Gastroesophageal sphincter (tissue), 4 donors: ENCODE results near the gene PRSS3. TPM values are rescaled to one million over a fixed set of nuclear protein-coding genes. Genes with fewer than 3 reads are reported as not detected.
A peak's percentile ranks its signal among the peaks of the same experiment; 100 is the strongest.
"Not testable (repeated sequence)": the region's sequence is repeated elsewhere in the genome, so short reads cannot be mapped to it uniquely, and the experiment has no call there.

Experiments
- ATAC-seq: fragments of 150-250 bp; one replicate; pipeline ENCODE4 v1.9.1; 2016; ENCODE audit warnings: mild to moderate bottlenecking, moderate library complexity
- H3K27ac ChIP-seq, 4 donors: fragments of 200-600 bp; sonication (generic) in 3 of 4; 1 replicate in 3 of 4; 2 replicates in 1 of 4; pipeline ENCODE4 v1.5.1; 2016 to 2019
- H3K27me3 ChIP-seq: fragments of 200-600 bp; sonication (generic); one replicate; pipeline ENCODE4 v1.5.1; 2019
- H3K36me3 ChIP-seq, 2 donors: fragments of 200-600 bp; sonication (generic); one replicate each; pipeline ENCODE4 v1.5.1; 2019; ENCODE audit warnings: control low read depth in 1 of 2
- H3K4me1 ChIP-seq, 3 donors: fragments of 200-600 bp; sonication (generic); 1 replicate in 2 of 3; 2 replicates in 1 of 3; pipeline ENCODE4 v1.5.1; 2016 to 2019; ENCODE audit warnings: control low read depth in 2 of 3
- H3K4me3 ChIP-seq, 2 donors: fragments of 200-600 bp; sonication (generic); one replicate each; pipeline ENCODE4 v1.5.1; 2019; ENCODE audit warnings: mild to moderate bottlenecking in 1 of 2, moderate library complexity in 1 of 2
- H3K9me3 ChIP-seq, 3 donors: fragments of 200-600 bp; sonication (generic); one replicate each; pipeline ENCODE4 v1.5.1; 2017 to 2019; ENCODE audit warnings: control low read depth in 2 of 3
- CTCF ChIP-seq, 4 experiments: fragments of 200-600 bp in 2 of 4; fragments of 450-650 bp in 2 of 4; sonication (generic) in 1 of 4; IDR thresholded peaks; one replicate each; pipeline ENCODE4 v1.5.1; 2017 to 2019; ENCODE audit warnings: antibody characterized with exemption in 4 of 4, mild to moderate bottlenecking in 2 of 4, moderate library complexity in 2 of 4
- EP300 ChIP-seq: sonication (generic); formaldehyde crosslinking; IDR thresholded peaks from one replicate; pipeline ENCODE4 v1.6.1; 2017; ENCODE audit warnings: antibody characterized with exemption, mild to moderate bottlenecking
- POLR2A ChIP-seq, 2 donors: fragments of 450-650 bp; IDR thresholded peaks; one replicate each; pipeline ENCODE4 v1.6.1; 2017; ENCODE audit warnings: antibody characterized with exemption in 2 of 2, mild to moderate bottlenecking in 2 of 2, moderate library complexity in 1 of 2
- POLR2AphosphoS5 ChIP-seq: sonication (generic); formaldehyde crosslinking; IDR thresholded peaks from one replicate; pipeline ENCODE4 v1.6.1; 2017; ENCODE audit warnings: antibody characterized with exemption
- WGBS, 2 donors: methylation state at CpG; one replicate each; pipeline ENCODE4 v1.1.5; 2018; ENCODE audit warnings: low coverage in 1 of 2; 5-methylcytosine and 5-hydroxymethylcytosine counted together
- total RNA-seq, 4 donors: library from RNA; depleted of rRNA; stranded (reverse); fragments of >200 nt; gene quantifications; one replicate each; pipeline ENCODE4 v1.1.0, GENCODE V29; 2016

Gene PRSS3
- total RNA-seq, 4 donors from 2014 or later: 1.2 to 3.6 (median 2.2) TPM; not detected in 1

DNA sequence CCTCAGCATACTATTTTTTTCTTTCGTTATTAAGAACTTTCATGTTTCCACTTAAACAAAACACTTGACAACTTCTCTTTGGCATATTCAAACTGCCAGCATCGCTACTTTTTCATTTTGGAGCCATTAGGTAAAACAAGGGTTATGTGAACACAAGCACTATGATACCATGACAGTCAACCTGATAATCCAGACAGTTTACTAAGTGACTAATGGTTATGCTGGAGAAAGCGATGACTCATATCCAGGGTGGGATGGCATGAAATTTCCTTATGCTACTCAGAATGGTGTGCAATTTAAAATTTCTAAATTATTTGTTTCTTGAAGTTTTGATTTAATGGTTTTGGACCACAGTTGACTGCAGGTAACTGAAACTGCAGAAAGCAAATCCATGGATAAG lies 29.9 kb upstream of the PRSS3 start:
- 85 to 91% methylated on average over 3 of the region's 3 CpGs for WGBS, 2 donors
- Histone ChIP-seq H3K27ac (no peak overlapping the region), H3K36me3 (no peaks in the 10 kb centered on the region), H3K4me1 (no peaks in the 10 kb centered on the region), H3K9me3 (no peaks in the 10 kb centered on the region), H3K4me3 (no peak overlapping the region), H3K27me3 (peaks cover 10% of the 10 kb centered on the region)
- no peak for ATAC-seq
- TF ChIP-seq POLR2AphosphoS5: no peak
- TF ChIP-seq EP300: no peak
- no peak for TF ChIP-seq CTCF (IDR thresholded peaks at IDR 0.05)
- no peak for TF ChIP-seq POLR2A (IDR thresholded peaks at IDR 0.05)

DNA sequence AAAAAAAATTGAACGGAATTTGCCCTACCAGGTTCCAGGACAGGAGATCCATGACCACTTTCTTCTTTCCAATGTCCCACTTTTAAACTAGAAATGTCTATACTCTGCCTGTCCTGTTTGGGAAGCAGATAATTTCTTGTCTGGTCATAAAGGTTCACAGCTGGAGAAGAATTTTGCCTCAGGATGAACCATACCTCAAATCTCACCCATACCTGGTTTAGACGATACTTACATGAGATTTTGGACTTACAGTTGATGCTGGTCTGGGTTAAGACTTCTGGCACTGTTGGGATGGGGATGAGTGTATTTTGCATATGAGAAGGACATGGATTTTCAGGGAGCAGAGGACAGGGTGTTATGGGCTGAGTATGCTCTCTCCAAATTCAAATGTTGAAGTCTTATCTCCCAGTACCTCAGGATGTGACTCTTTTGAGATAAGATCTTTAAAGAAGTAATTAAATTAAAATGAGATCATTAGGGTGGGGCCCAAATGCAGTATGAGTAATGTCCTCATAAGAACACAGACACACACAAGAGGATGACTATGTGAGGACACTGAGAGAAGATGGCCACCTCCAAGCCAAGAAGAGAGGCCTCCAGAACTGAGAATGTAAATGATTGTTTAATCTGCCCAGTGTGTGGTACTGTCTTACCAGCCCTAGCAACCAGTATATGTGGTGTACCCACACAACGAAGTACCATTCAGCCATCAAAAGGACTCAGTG lies 25.0 kb upstream of the PRSS3 start:
- H3K36me3 ChIP-seq, H3K4me3 ChIP-seq, H3K27me3 ChIP-seq, H3K4me1 ChIP-seq, H3K27ac ChIP-seq, H3K9me3 ChIP-seq, ATAC-seq: not testable (repeated sequence)
- 86 to 100% methylated on average over 2 to 3 of the region's 3 CpGs for WGBS, 2 donors

- not testable (repeated sequence) for ATAC-seq, H3K4me3 ChIP-seq
These were observed 22.2 kb upstream of the PRSS3 start for GRCh38 chr9:33773135-33773534.

GRCh38 chr9:33774074-33774659 lies 21.2 kb upstream of the PRSS3 start:
- not testable (repeated sequence) for H3K36me3 ChIP-seq, H3K9me3 ChIP-seq, H3K4me3 ChIP-seq, H3K27me3 ChIP-seq, H3K27ac ChIP-seq, ATAC-seq, H3K4me1 ChIP-seq
- WGBS, 2 donors: 56 to 72% methylated on average over 5 of the region's 5 CpGs

More at GRCh38 chr9:33773135-33773534, 22.2 kb upstream of the PRSS3 start:
- not testable (repeated sequence) for H3K27me3 ChIP-seq, H3K27ac ChIP-seq, H3K9me3 ChIP-seq, H3K4me1 ChIP-seq, H3K36me3 ChIP-seq

DNA sequence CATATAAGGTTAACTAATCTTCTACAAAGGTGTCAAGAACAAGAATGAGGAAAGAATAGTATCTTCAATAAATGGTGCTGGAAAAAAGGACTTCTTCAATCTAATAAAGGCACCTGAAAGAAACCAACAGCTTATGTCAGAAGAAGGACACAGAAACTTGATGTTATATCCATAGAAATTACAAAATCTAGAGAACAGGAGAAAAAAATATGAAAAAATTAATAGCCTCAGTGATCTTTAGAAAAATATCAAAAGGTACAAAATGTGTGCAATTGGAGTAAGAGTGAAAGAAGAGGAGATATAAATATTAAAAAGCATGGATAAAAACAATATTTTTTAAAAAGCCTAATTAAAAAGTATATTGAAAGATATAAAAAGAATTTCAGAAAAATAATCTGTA lies 18.8 kb upstream of the PRSS3 start:
- TF ChIP-seq POLR2A (IDR thresholded peaks at IDR 0.05) (no peak), CTCF (IDR thresholded peaks at IDR 0.05) (no peak), EP300 (no peak), POLR2AphosphoS5 (no peak)
- no peaks in the 10 kb centered on the region for H3K36me3 ChIP-seq

DNA sequence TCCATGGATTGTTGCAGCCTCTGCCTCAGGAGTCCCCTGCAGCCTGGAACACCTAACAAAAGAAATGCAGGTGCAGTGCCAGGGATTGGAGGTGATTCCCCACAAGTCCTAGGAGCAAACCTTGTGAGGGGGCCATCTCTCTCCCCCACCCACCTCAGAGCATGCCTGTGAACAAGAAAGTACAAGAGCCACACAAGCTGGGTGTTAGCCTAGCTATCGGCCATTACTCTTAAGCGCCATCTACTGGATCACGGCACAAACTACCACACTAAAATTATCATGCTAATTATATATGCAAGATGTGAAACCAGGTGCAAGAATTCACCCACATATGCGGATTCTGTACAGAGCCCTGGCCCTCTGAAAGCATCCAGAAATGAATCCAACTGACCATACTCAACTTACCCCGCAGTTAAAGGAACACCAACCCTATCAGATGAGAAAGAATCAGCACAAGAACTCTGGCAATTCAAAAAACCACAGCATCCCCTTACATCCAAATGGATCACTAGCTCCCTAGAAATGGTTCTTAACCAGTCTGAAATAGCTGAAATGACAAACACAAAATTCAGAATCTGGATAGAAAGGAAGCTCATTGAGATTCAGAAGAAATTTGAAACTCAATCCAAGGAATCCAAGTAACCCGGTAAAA lies 16.5 kb upstream of the PRSS3 start:
- Histone ChIP-seq H3K9me3 (no peaks in the 10 kb centered on the region), H3K27me3 (no peaks in the 10 kb centered on the region), H3K4me1 (no peaks in the 10 kb centered on the region), H3K27ac (no peak overlapping the region), H3K36me3 (no peaks in the 10 kb centered on the region), H3K4me3 (no peak overlapping the region)
- WGBS, 2 donors: 4 to 17% methylated on average over 5 to 6 of the region's 6 CpGs
- peak; percentile 46 for ATAC-seq
- TF ChIP-seq CTCF (IDR thresholded peaks at IDR 0.05) (peak; percentile 42 to 74 (median 54)), POLR2AphosphoS5 (no peak)

More for the DNA sequence above, 18.8 kb upstream of the PRSS3 start:
- no peaks in the 10 kb centered on the region for H3K9me3 ChIP-seq
- no peak for ATAC-seq
- no peaks in the 10 kb centered on the region for H3K27me3 ChIP-seq
- no peak overlapping the region for H3K4me3 ChIP-seq
- H3K27ac ChIP-seq: no peak overlapping the region
- H3K4me1 ChIP-seq: no peaks in the 10 kb centered on the region
